H1 (cell line): ENCODE measurements around the gene ATP2C1. TPM values are rescaled to one million over a fixed set of nuclear protein-coding genes. Genes with fewer than 3 reads are reported as not detected.

ENCODE experiments used
- CREB1 ChIP-seq: IDR thresholded peaks from 2 replicates; pipeline ENCODE4 v1.6.1; 2012; ENCODE audit warnings: inconsistent platforms
- EGR1 ChIP-seq: IDR thresholded peaks from 2 replicates; pipeline ENCODE4 v1.6.1; 2011; ENCODE audit warnings: low read depth, low read length, borderline replicate concordance
- HDAC6 ChIP-seq: IDR thresholded peaks from one replicate; pipeline ENCODE4 v1.7.1; 2012; ENCODE audit warnings: low read depth, mild to moderate bottlenecking, inconsistent platforms, low read length, moderate library complexity
- RFX5 ChIP-seq: IDR thresholded peaks from 2 replicates; pipeline ENCODE4 v1.6.1; 2011; ENCODE audit warnings: low read depth, low read length, improper control_type of control experiment, borderline replicate concordance
- RNF2 ChIP-seq: fragments of 200-900, 300-1000 bp; sonication (generic); IDR thresholded peaks from 2 replicates; pipeline ENCODE4 v1.7.1; 2016; ENCODE audit warnings: borderline replicate concordance, low read depth, mild to moderate bottlenecking, antibody characterized with exemption, low read length; ENCODE audit not compliant: poor library complexity, severe bottlenecking; ENCODE audit errors: missing control alignments
- SP1 ChIP-seq: IDR thresholded peaks from 2 replicates; pipeline ENCODE4 v1.6.1; 2011; ENCODE audit warnings: low read depth, low read length
- SP4 ChIP-seq: IDR thresholded peaks from 2 replicates; pipeline ENCODE4 v1.6.1; 2012; ENCODE audit warnings: low read length, inconsistent platforms
- SUZ12 ChIP-seq: fragments of 200-600 bp; sonication (generic); IDR thresholded peaks from 2 replicates; pipeline ENCODE4 v1.6.1; 2012; ENCODE audit warnings: mild to moderate bottlenecking, inconsistent platforms, low read length, moderate library complexity, mixed read lengths
- polyA plus RNA-seq, 7 experiments: library from polyadenylated mRNA; depleted of rRNA in 3 of 7; stranded (reverse) in 5 of 7; unstranded in 2 of 7; fragments of >200 nt in 5 of 7; fragments of 200-250 nt in 2 of 7; gene quantifications; 1 replicate in 5 of 7; 2 replicates in 1 of 7; 4 replicates in 1 of 7; pipeline versions ENCODE4 v1.2.1 to v1.2.3, GENCODE V29; 2011 to 2013; ENCODE audit warnings: missing spikeins in 2 of 7, mixed read lengths in 2 of 7
- total RNA-seq: library from RNA; stranded (reverse); fragmentation: NEBNext Ultra II Directional; extraction: Animal tissue kit (Norgen Biotek cat#: 25700); gene quantifications from 2 replicates; pipeline ENCODE4 v1.2.1, GENCODE V29; 2021
- TF ChIP-seq, protein P1 (sequence below): fragments of 300-600 bp; sonication (generic); IDR thresholded peaks from 2 replicates; pipeline ENCODE4 v1.7.1; 2012; ENCODE audit warnings: low read length, moderate library complexity, mild to moderate bottlenecking, inconsistent platforms; ENCODE audit not compliant: insufficient replicate concordance
- TF ChIP-seq, protein P2 (sequence below): IDR thresholded peaks from 2 replicates; pipeline ENCODE4 v1.6.1; 2012; ENCODE audit warnings: inconsistent platforms
- TF ChIP-seq, protein P3 (sequence below): IDR thresholded peaks from 2 replicates; pipeline ENCODE4 v1.6.1; 2011; ENCODE audit warnings: low read depth, mild to moderate bottlenecking, low read length; ENCODE audit not compliant: insufficient read depth

ATP2C1 gene
- total and polyA plus RNA-seq, 2 of the 8 experiments (the other 6 are each of a cell fraction or from before 2014, with no cell fraction given) = 50.7 to 68.5 TPM

DNA sequence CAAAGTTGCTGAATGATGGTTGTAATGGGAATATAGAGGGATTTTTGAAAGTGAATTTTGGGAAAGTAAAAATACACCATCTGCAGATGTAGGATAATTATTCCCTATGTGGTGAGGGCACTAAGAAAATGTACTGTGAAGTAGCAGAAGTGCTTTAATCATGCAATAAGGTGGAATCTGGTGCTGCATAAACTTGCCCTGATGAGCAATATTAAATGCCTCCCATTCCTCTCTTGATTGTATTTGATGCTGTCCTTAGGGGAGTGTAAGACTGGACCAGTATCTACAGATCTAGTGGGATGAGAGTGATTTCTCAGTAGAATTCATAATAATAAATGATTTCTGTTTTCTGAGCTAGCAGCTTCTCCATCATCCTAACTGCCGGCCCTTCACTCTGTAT lies 47.7 kb upstream of the ATP2C1 start (continued):
- TF ChIP-seq, protein P1, sequence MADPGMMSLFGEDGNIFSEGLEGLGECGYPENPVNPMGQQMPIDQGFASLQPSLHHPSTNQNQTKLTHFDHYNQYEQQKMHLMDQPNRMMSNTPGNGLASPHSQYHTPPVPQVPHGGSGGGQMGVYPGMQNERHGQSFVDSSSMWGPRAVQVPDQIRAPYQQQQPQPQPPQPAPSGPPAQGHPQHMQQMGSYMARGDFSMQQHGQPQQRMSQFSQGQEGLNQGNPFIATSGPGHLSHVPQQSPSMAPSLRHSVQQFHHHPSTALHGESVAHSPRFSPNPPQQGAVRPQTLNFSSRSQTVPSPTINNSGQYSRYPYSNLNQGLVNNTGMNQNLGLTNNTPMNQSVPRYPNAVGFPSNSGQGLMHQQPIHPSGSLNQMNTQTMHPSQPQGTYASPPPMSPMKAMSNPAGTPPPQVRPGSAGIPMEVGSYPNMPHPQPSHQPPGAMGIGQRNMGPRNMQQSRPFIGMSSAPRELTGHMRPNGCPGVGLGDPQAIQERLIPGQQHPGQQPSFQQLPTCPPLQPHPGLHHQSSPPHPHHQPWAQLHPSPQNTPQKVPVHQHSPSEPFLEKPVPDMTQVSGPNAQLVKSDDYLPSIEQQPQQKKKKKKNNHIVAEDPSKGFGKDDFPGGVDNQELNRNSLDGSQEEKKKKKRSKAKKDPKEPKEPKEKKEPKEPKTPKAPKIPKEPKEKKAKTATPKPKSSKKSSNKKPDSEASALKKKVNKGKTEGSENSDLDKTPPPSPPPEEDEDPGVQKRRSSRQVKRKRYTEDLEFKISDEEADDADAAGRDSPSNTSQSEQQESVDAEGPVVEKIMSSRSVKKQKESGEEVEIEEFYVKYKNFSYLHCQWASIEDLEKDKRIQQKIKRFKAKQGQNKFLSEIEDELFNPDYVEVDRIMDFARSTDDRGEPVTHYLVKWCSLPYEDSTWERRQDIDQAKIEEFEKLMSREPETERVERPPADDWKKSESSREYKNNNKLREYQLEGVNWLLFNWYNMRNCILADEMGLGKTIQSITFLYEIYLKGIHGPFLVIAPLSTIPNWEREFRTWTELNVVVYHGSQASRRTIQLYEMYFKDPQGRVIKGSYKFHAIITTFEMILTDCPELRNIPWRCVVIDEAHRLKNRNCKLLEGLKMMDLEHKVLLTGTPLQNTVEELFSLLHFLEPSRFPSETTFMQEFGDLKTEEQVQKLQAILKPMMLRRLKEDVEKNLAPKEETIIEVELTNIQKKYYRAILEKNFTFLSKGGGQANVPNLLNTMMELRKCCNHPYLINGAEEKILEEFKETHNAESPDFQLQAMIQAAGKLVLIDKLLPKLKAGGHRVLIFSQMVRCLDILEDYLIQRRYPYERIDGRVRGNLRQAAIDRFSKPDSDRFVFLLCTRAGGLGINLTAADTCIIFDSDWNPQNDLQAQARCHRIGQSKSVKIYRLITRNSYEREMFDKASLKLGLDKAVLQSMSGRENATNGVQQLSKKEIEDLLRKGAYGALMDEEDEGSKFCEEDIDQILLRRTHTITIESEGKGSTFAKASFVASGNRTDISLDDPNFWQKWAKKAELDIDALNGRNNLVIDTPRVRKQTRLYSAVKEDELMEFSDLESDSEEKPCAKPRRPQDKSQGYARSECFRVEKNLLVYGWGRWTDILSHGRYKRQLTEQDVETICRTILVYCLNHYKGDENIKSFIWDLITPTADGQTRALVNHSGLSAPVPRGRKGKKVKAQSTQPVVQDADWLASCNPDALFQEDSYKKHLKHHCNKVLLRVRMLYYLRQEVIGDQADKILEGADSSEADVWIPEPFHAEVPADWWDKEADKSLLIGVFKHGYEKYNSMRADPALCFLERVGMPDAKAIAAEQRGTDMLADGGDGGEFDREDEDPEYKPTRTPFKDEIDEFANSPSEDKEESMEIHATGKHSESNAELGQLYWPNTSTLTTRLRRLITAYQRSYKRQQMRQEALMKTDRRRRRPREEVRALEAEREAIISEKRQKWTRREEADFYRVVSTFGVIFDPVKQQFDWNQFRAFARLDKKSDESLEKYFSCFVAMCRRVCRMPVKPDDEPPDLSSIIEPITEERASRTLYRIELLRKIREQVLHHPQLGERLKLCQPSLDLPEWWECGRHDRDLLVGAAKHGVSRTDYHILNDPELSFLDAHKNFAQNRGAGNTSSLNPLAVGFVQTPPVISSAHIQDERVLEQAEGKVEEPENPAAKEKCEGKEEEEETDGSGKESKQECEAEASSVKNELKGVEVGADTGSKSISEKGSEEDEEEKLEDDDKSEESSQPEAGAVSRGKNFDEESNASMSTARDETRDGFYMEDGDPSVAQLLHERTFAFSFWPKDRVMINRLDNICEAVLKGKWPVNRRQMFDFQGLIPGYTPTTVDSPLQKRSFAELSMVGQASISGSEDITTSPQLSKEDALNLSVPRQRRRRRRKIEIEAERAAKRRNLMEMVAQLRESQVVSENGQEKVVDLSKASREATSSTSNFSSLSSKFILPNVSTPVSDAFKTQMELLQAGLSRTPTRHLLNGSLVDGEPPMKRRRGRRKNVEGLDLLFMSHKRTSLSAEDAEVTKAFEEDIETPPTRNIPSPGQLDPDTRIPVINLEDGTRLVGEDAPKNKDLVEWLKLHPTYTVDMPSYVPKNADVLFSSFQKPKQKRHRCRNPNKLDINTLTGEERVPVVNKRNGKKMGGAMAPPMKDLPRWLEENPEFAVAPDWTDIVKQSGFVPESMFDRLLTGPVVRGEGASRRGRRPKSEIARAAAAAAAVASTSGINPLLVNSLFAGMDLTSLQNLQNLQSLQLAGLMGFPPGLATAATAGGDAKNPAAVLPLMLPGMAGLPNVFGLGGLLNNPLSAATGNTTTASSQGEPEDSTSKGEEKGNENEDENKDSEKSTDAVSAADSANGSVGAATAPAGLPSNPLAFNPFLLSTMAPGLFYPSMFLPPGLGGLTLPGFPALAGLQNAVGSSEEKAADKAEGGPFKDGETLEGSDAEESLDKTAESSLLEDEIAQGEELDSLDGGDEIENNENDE = no peak
- TF ChIP-seq RNF2 (no peak), SP1 (no peak), EGR1 (no peak), HDAC6 (no peak), CREB1 (no peak), RFX5 (no peak), SP4 (no peak), SUZ12 (no peak)
- TF ChIP-seq, protein P2, sequence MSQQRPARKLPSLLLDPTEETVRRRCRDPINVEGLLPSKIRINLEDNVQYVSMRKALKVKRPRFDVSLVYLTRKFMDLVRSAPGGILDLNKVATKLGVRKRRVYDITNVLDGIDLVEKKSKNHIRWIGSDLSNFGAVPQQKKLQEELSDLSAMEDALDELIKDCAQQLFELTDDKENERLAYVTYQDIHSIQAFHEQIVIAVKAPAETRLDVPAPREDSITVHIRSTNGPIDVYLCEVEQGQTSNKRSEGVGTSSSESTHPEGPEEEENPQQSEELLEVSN = no peak
- TF ChIP-seq, protein P3, sequence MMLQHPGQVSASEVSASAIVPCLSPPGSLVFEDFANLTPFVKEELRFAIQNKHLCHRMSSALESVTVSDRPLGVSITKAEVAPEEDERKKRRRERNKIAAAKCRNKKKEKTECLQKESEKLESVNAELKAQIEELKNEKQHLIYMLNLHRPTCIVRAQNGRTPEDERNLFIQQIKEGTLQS = no peak
